Activated CD8-positive, alpha-beta memory T cell treated with anti-CD3 and anti-CD28 coated beads for 1 hour (primary cell): Measurements from ENCODE around the gene UTS2R.
"Not testable (repeated sequence)": the region's sequence is repeated elsewhere in the genome, so short reads cannot be mapped to it uniquely, and the experiment has no call there.

Experiments used
- DNase-seq, 2 donors: peaks; one replicate each; pipeline ENCODE4 v3.0.0-alpha.2; 2020; ENCODE audit warnings: low read depth in 1 of 2; ENCODE audit errors: extremely low read depth in 1 of 2

The UTS2R gene

DNA sequence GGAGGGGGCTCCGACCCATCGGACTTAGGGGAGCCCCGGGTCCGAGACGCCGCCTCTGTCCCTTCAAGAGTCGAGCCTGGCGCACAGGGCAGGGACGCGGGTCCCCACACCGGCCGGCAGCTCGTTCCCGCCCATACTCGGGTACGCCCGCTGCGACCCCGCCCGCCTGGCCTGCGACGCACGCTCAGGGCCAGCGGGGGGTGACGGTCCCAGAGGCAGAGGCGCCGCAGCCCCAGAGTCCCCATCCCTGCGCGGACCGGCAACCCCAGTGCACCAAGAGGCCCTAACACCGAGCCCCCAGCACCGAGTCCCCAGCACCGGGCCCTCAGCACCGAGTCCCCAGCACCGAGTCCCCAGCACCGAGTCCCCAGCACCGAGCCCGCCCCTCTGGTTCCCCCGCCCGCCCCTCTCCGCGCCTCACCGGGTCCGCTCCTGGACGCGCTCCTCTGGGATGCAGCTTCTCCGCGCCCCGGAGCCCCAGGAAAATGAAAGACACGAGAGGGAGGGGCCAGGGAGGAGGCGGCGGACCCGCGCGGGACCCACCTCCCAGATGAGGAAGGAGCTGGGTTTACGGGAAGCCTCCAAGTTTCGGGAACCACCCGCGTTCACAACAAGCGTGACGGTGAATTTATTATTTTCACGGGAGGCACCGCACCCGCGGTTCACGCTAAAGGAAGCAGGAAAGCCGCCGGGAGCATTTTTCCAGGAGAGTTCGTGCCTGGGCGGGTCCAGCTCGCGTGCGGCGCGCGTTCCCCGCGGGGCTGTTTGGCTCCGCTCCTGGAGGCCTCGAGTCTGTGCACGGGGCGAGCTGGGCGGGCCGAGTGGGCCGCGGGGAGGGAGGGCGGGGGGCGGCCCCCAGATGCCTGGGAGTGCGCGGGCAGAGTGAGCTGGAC is 38.0 kb upstream of the UTS2R start, which contains the start of gene SECTM1:
TSS of gene SECTM1 (minus strand) at position 488 of the 893 bp plus-strand sequence. CDS start 6,526 bp downstream, outside the sequence.
- no peak for DNase-seq

DNA sequence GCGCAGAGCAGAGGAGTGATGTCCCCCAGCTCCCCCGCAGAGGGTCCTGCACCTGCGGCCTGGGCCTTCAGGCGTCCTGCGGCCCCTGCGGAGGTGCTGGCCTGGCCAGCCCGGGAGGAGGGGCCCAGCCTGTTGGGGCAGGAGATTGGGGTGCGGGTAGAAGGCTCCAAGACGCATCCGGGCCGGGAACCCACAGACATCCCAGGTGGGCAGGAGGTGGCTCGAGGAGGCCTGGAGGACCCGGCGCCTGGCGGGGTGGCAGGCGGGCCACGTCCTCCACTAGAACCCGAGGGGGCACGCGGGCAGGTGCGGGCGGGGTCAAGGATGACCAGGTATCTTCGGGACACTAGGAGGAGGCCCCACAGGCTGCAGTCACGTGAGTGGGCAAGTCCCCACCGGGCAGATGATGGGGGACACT is 37.4 kb upstream of the UTS2R start:
- DNase-seq = no peak

DNA sequence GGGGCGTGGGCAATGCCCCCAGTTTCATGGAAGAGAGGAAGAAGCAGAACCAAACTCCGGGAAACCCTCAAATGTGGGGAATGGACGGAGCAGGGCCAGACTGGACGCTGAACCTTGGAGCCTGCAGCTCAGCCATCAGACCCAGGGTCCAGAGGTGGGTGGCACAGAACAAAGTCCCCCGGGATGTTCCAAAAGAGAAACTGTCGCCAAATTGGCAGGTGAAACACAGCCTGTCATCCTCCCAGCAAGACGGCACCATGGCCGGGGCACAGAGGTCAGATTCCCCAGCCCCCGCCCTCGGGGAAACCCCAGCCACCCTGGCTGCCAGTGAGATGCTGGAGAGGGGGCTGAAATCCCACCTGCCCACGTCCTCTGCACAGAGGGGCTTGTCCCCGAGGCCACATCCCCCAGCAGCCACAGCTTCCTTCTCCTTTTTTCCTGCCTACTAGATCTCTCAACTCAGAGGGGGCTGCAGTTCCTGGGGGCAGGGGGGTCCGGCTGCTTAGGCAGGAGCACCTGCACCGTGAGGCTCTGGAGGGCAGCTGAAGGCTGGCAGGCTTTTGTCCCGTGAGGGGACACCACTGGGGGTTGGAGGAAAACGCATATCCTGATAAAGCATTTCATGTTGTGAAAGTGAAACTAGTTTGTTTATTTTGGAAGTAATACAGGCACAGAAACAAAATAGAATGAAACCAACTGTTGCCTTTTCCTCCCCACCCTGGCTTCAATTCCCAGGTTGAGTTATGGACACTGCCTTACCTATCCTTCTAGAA is 36.8 kb upstream of the UTS2R start:
- DNase-seq = no peak

DNA sequence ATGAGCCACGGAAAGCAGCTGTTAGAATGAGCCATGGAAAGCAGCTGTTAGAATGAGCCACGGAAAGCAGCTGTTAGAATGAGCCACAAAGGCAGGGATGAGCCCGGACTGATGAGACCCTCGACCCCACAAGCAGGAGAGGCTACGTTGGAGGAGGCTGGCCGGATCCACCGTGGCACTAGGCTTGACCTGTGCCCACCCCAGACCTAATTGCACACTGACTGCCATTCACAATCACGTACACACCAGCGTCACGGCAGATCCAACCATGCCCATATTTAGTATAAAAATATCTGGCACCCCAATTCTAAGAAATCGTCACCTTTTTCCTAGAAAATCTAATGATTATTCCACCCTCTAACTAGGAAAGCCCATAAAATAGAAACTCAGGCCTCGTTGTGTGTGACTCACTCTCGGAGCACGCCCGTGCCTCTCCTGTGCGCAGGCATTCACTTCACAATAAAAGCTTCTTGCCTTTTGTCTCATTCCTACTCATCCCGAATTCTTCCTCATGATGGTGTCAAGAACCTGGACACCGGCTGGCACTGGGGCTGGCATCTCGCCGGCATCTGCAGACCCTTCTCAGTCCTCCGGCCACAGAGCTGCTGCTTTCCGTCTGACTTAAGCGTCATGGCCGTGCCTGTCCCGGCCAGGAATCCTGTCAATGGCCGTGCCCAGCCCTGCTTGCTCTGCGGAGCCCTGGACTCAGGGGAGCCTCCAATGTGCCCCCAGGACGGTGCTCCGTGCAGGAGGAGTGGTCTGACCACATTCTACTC is 32.5 kb upstream of the UTS2R start:
- DNase-seq = no peak

DNA sequence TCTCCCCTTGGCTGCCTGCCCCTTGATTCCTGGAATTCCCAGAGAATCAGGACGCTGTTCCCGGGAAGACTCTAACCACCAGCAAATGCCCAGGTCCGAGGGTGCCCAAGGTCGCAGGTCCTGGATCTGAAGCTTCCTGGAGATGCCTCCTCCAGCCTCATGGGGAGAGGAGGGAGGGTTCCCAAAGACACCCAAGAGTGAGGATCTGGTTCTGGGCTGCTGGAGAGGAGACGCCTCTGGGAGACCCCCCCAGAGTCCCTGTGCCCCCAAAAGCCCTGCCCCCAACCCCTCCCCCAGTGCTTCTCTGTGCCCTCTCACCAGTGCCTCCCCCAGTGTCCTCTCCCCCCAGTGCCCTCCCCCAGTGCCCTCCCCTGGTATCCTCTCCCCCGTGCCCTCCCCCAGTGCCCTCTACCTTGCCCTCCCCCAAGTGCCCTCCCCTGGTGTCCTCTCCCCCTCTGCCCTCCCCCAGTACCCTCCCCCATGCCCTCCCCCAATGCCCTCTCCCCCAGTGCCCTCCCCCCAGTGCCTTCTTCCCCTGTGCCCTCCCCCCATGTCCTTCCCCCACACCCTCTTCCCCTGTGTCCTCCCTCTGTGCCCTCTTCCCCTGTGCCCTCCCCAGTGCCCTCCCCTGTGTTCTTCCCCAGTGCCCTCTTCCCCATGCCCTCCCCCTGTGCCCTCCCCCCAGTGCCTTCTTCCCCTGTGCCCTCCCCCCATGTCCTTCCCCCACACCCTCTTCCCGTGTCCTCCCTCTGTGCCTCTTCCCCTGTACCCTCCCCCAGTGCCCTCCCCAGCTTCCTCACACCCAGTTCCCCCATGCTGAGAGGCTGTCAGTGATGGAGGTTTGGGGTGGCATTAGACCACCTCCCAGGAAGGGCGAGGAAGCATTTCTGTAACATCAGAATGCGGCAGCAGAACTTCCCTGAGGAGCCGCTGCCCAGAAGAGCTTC is 31.7 kb upstream of the UTS2R start:
- DNase-seq = no peak

DNA sequence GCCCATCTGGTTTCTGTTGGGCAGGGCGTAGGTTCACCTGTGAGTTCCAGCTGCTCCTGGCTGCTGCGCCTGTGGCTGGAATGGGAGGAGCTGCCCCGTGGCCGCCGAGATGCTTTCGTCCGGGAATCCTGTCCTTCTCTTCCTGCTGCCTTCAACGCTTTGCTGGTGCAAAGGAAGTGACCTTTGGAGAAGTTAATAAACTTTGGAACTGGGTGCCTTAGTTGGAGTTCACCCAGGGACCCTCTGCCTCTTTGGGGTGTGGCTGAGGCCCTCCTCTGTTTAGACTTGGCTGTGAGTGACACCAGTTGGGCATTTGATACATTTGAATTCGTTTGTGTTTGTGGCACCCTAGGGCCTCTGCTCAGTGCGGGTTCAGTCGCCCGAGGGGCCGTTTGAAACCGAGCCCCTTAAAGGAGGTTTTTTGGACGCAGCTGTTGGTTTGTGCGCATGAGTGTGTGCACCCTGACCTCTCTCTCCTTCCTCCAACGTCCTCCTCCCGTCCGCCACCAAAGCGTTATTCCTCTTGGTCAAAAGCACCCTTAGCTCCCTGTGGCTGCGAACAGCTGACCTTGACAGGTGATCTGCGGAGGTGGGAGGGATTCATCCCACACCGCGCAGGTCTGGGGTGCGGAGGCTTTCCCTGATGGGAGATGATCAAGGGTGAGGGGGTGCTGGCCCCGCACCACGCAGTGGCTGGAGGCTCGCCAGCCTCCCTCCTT is 29.0 kb upstream of the UTS2R start:
- no peak for DNase-seq

DNA sequence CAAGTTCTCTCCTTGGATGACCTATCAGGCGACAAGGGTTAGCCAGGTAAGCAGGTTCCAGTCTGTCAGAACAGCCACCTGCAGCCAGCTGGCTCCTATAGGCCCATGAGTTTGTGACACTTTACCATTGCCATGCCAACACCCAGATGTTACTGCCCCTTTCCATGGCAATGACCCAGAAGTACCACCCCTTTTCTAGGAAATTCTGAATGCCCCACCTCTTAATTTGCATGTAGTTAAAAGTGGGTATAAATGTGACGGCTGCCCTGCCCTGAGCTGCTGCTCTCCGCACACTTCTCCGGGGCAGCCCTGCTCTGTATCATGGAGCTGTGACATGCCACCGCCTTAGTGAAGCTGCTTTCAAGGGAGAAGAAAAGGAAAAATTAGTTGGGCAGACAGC is 28.0 kb upstream of the UTS2R start:
- no peak for DNase-seq

DNA sequence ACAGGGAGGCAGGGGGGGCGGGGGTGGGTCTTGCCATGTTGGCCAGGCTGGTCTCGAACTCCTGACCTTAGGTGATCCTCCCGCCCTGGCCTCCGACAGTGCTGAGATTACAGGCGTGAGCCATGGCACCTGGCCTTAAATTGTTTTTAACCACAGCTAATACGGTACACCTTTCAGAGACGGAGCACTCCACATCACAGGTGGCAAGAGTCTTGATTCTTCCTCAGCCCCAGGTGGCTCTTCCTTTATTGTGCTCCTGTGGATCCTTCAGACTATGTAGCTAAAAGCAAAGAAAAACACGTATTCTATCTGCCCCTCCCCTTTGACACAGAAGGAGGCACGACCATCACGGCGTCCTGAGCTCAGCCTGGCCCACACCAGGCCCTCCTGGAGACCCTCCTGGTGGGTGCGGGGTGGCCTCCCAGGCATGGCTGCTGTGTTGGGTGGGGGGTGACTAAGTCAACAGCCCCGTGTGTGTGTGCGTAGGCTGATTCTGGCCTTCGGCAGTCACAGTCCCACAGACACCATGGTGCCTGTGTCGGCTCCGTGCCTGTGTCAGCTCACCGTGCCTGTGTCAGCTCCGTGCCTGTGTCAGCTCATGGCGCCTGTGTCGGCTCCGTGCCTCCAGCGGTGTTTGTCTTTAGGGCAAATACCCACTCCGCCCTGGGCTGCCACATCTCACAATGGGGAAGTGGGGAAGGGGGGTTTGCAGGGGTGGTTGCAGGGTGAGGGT is 27.2 kb upstream of the UTS2R start:
- no peak for DNase-seq

DNA sequence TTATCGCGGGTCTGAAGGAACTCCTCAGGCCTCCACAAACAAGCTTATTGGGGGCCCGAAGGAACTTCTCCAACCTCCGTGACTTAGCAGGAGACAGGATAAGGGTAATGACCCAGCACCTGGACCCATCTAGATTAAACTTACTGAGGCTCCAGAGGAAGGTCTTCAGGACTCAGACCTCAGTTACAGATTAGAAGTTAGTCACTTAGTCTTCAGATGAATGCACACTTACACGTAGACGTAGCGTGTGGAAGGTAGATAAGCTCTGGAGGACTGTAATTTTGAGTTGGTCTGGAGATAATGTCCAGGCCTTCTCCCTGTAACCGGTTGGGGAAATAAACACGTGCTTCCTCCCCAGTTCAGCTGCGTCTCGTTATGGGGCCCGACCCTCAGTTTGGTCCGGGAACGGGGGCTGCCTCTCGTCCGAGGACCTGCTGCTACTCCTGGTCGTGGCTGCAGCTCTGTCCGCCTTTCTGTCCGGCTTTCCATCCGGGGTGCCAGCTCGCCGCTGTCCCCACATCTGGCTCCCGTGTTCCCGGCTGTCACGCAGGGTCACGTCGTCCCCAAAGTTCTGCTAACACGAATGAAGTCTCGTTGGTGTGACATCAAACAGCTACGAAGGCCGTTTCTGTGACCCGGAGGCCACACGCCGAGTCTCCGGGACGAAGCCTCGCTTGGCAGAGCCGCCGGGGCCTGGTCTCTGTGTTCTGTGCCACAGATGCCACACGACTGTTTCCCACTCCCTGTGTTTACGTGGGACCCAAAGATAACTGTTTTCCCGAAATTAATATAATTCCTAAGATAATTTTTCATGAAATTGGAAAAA is 26.2 kb upstream of the UTS2R start:
- no peak for DNase-seq

DNA sequence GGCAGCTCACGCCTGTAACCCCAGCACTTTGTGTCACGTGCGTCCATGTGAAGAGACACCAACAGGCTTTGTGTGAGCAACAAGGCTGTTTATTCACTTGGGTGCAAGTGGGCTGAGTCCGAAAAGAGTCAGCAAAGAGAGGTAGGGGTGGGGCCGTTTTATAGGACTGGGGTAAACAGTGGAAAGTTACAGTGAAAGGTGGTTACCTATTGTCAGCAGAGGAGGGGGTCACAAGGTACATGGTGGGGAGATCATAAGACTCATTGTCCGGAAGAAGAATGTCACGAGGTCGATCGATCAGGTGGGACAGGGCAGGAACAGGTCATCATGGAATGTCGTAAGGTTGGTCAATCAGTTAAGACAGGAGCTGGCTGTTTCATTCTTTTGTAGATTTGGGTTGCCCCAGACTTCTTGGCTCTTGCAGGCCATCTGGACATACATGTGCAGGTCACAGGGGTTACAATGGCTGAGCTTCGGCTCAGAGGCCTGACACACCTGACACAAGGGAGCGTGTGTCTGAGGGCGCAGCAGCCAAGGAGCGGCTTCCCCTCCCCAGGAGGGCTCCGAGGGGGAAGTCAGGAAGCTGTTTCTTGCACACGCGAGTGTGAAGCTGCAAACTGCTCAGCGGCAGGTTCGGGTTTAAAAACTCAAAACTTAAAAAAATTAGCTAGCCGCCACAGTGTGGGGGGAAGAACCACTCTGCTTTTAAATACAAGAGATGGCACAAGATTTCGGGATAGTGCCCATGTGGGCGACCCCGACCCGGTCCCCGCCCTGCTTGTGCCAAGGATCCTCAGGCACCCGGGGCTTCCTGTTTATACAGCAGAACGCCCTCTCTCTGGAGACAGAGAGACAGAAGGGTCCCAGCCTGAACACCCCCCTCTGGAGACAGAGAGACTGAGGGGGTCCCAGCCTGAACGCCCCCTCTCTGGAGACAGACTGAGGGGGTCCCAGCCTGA is 24.9 kb upstream of the UTS2R start:
- DNase-seq = no peak

DNA sequence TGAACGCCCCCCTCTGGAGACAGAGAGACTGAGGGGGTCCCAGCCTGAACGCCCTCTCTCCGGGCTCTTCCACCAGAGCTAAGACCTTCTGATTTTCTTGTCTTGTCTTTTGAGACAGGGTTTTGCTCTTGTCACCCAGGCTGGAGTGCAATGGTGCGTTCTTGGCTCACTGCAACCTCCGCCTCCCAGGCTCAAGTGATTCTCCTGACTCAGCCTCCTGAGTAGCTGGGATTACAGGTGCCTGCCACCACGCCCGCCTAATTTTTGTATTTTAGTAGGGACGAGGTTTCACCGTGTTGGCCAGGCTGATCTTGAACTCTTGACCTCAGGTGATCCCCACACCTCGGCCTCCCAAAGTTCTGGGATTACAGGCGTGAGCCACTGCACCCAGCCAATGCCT is 23.6 kb upstream of the UTS2R start:
- not testable (repeated sequence) for DNase-seq

DNA sequence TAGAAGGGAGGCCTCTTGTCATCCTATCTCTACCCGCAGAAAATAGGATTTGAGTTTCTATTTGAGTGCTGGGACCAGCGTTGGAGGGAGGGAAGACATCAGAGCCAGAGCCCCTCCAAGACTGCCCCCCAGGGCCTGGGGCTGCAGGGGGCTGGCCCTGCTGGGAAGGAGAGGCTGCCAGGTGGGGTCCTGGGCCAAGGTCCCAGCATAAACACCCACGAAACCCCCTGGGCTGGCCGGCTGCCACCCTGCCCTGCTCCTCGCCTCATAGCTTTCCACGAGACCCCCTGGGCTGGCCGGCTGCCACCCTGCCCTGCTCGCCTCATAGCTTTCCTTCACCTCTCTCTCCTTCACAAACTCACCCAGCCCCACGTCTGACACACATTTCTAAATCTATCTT is 23.1 kb upstream of the UTS2R start:
- no peak for DNase-seq

DNA sequence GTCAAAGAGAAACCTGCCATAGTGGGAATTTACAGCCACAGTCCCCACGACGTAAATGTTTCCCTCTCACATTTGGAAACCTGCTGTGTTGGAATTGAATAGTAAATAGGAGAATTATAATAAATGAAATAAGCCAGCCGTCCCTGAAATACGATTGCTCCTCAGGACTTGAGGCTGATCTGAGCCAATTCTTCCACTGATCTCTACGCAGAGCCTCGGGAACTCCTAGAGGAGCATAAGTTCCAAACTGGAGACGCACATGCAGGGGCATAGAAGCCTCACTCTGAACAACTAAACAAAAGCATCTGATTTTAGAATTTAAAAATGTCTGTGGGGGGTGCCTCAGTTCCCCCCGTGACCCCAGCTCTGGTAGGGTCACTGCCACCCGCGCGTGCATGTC is 22.7 kb upstream of the UTS2R start:
- DNase-seq = no peak

DNA sequence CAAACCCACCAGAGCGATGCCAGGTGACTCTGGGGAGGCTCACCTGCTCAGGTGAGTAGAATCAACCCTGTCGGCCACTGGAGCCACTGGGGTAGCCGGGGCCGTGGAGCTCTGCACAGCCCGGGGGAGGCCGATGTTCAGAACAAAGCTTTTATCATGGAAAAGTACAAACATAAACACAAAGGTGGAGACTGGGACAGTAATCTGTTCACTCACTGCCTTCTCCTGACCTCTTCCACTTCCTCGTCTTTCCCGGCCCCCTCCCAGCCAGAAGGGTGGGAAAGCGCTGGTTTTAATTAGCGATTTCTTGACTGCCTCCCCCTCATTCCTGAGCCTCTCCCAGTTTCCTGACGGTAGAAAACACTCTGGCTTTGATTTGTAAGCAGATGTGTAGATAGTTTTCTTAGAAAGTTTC is 22.3 kb upstream of the UTS2R start:
- DNase-seq = no peak

DNA sequence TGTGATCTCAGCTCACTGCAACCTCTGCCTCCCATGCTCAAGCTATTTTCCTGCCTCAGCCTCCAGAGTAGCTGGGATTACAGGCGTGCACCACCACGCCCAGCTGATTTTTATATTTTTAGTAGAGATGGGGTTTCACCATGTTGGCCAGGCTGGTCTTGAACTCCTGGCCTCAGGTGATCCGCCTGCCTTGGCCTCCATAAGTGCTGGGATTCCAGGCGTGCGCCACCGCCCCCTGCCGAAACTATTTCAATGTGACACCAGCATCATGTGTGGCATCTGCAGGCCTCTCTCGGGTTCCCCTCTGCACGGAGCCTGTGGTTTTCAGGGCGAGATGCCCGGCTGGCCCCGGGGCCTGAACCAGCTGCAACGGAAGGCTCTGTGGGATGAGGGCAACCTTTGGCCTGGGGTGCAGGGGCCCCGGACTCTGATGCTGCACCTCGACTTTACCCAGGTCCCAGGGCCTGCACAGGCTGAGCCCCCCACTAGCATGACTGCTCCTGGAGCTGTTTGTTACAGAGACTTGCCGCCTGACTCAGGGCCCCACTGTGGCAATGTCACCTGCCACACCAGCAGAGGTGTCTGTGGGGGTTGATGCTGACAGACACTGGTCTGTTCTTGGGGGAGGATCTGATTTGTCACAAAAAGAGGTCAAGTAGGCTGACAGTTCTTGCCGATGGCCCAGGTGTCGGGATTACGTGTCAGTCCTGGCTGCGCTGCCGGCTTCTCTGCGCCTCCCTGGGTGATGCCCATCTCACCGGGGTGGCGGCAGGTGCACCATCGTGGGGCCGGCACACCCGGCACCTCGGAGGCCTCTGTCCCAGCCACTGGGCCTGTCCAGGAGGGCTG is 21.2 kb upstream of the UTS2R start:
- no peak for DNase-seq

DNA sequence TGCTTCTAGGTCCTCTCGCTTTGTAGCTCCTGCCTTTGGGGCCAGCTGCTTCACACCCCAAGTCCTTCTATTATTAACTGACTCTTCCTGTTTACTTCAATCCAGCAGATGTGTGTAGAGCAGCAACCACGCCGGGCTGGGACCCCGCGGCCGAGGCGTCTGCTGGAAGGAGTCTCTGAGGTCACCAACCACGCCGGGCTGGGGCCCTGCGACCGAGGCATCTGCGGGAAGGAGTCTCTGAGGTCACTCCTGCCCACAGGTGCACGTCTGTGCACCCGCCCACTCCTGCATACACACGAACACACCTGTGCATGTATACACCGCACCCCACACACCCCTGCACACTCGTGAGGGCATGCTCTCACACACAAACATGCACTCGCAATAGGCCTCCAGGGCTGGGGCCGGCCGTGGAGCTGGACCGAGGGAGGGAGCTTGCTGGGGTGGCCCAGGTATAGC is 20.3 kb upstream of the UTS2R start:
- DNase-seq = no peak
